Jurkat, Clone E6-1 (cell line): Measurements from ENCODE around the gene ARHGAP12.

Experiments
- DNase-seq: peaks from one replicate; pipeline ENCODE4 v3.0.0-alpha.2; 2011; ENCODE audit warnings: low read depth, low spot score
- H3K4me3 ChIP-seq: 2 replicates; pipeline ENCODE4 v1.5.1; 2011; ENCODE audit warnings: mild to moderate bottlenecking, low read length, control low read depth, moderate library complexity

The ARHGAP12 gene

GRCh38 chr10:31847515-31847914 lies 81.1 kb downstream of the ARHGAP12 start:
- DNase-seq: no peak
- H3K4me3 ChIP-seq: no peak overlapping the region

GRCh38 chr10:31838709-31839108 lies 89.9 kb downstream of the ARHGAP12 start:
- DNase-seq: no peak

GRCh38 chr10:31838065-31838464 lies 90.6 kb downstream of the ARHGAP12 start:
- DNase-seq: no peak
- no peak overlapping the region for H3K4me3 ChIP-seq

More at GRCh38 chr10:31838709-31839108, 89.9 kb downstream of the ARHGAP12 start:
- no peak overlapping the region for H3K4me3 ChIP-seq

- DNase-seq: peak; percentile 3
- H3K4me3 ChIP-seq: no peak overlapping the region
Observed at GRCh38 chr10:31836569-31837406, 91.8 kb downstream of the ARHGAP12 start.

GRCh38 chr10:31833753-31834152 lies 94.9 kb downstream of the ARHGAP12 start:
- H3K4me3 ChIP-seq: no peak overlapping the region
- no peak for DNase-seq

GRCh38 chr10:31832261-31832660 lies 96.4 kb downstream of the ARHGAP12 start:
- H3K4me3 ChIP-seq: no peak overlapping the region
- no peak for DNase-seq

GRCh38 chr10:31830887-31831286 lies 97.7 kb downstream of the ARHGAP12 start:
- H3K4me3 ChIP-seq: no peak overlapping the region
- no peak for DNase-seq

- H3K4me3 ChIP-seq: no peak overlapping the region
- no peak for DNase-seq
Observed at GRCh38 chr10:31829776-31830175, 98.9 kb downstream of the ARHGAP12 start.

- H3K4me3 ChIP-seq: no peak overlapping the region
- DNase-seq: no peak
Observed at GRCh38 chr10:31823358-31823757, 105.3 kb downstream of the ARHGAP12 start.

GRCh38 chr10:31822616-31823318 lies 105.9 kb downstream of the ARHGAP12 start:
- H3K4me3 ChIP-seq: no peak overlapping the region
- DNase-seq: no peak

- H3K4me3 ChIP-seq: no peak overlapping the region
- DNase-seq: no peak
Observed at GRCh38 chr10:31822150-31822549, 106.5 kb downstream of the ARHGAP12 start.

GRCh38 chr10:31820778-31821369 lies 107.8 kb downstream of the ARHGAP12 start:
- DNase-seq: no peak
- H3K4me3 ChIP-seq: no peak overlapping the region

- no peak overlapping the region for H3K4me3 ChIP-seq
- no peak for DNase-seq
Observed at GRCh38 chr10:31820096-31820495, 108.5 kb downstream of the ARHGAP12 start.

GRCh38 chr10:31819391-31819820 lies 109.2 kb downstream of the ARHGAP12 start:
- H3K4me3 ChIP-seq: no peak overlapping the region
- no peak for DNase-seq

GRCh38 chr10:31816318-31816717 lies 112.3 kb downstream of the ARHGAP12 start:
- no peak overlapping the region for H3K4me3 ChIP-seq
- no peak for DNase-seq

GRCh38 chr10:31808258-31809218 lies 120.1 kb downstream of the ARHGAP12 start:
- no peak overlapping the region for H3K4me3 ChIP-seq
- peak; percentile 57 for DNase-seq

GRCh38 chr10:31804352-31804810 lies 124.2 kb downstream of the ARHGAP12 start:
- DNase-seq: no peak
- no peak overlapping the region for H3K4me3 ChIP-seq

GRCh38 chr10:31803606-31804351 lies 124.9 kb downstream of the ARHGAP12 start:
- no peak for DNase-seq
- H3K4me3 ChIP-seq: no peak overlapping the region
